ENCODE results near the gene BTBD2.

The BTBD2 gene

GRCh38 chr19:1949304-1950101, 66.0 kb downstream of the BTBD2 start:
- Histone ChIP-seq H4K8ac (ENCODE audit: low read depth, low read length) (no peak overlapping the region), H4K12ac (ENCODE audit: low read depth, low read length) (no peak overlapping the region), H3K79me1 (ENCODE audit: low read length) (no peaks in the 10 kb centered on the region), H2BK120ac (ENCODE audit: insufficient read depth, low read length, poor library complexity) (no peak overlapping the region), H2BK5ac (ENCODE audit: low read depth, low read length, poor library complexity) (no peak overlapping the region), H3K4me1 (ENCODE audit: control insufficient read depth in 1 of 2, insufficient read depth in 2 of 2, low read length in 2 of 2) (peaks cover 0 to 5% of the 10 kb centered on the region in 2 experiments), H3K9ac (ENCODE audit: low read length) (no peak overlapping the region), H3K4me3 (ENCODE audit: low read depth, low read length) (no peak overlapping the region), H2BK12ac (ENCODE audit: low read length) (no peak overlapping the region), H3K23ac (ENCODE audit: low read length) (no peak overlapping the region), H2AK5ac (ENCODE audit: low read length) (no peak overlapping the region), H3K4me2 (ENCODE audit: low read length) (no peak overlapping the region), H2AFZ (ENCODE audit: insufficient read depth, low read length, poor library complexity) (no peak overlapping the region), H4K91ac (ENCODE audit: low read depth, low read length) (no peak overlapping the region), H3K14ac (ENCODE audit: low read length) (no peak overlapping the region), H3K79me2 (ENCODE audit: control insufficient read depth, insufficient read depth, low read length, poor library complexity) (peaks cover 36% of the 10 kb centered on the region), H3K9me3 (ENCODE audit: insufficient read depth, low read depth, low read length) (peaks cover 3% of the 10 kb centered on the region), H3K27ac (ENCODE audit: low read depth, low read length) (no peak overlapping the region), H3K4ac (ENCODE audit: low read depth, low read length) (peak overlapping the region; percentile 80), H3K27me3 (ENCODE audit: insufficient read depth, low read length) (no peaks in the 10 kb centered on the region), H3K18ac (ENCODE audit: low read length) (peak overlapping the region; percentile 54), H3K36me3 (ENCODE audit: control insufficient read depth in 1 of 2, insufficient read depth in 2 of 2, low read length in 2 of 2) (peaks cover 38 to 40% of the 10 kb centered on the region in 2 experiments)
- whole genome bisulfite sequencing (ENCODE audit: extremely low coverage, insufficient coverage, insufficient read length), result no CpG with 5 or more reads among the region's 44 CpGs
- no peak for DNase-seq

GRCh38 chr19:1947651-1948209, 67.8 kb downstream of the BTBD2 start:
- H4K12ac ChIP-seq (ENCODE audit: low read depth, low read length), result no peak overlapping the region
- no peak overlapping the region for H3K4me2 ChIP-seq (ENCODE audit: low read length)
- H4K91ac ChIP-seq (ENCODE audit: low read depth, low read length), result no peak overlapping the region
- no peak overlapping the region for H3K4me3 ChIP-seq (ENCODE audit: low read depth, low read length)
- H3K9ac ChIP-seq (ENCODE audit: low read length), result no peak overlapping the region
- WGBS (ENCODE audit: extremely low coverage, insufficient coverage, insufficient read length), result no CpG with 5 or more reads among the region's 34 CpGs
- H2AK5ac ChIP-seq (ENCODE audit: low read length), result no peak overlapping the region
- peaks cover 48% of the 10 kb centered on the region for H3K79me2 ChIP-seq (ENCODE audit: control insufficient read depth, insufficient read depth, low read length, poor library complexity)
- H3K79me1 ChIP-seq (ENCODE audit: low read length), result no peaks in the 10 kb centered on the region
- no peak overlapping the region for H3K23ac ChIP-seq (ENCODE audit: low read length)
- no peak overlapping the region for H4K8ac ChIP-seq (ENCODE audit: low read depth, low read length)
- no peak overlapping the region for H2BK12ac ChIP-seq (ENCODE audit: low read length)
- peaks cover 22 to 26% of the 10 kb centered on the region in 2 experiments for H3K36me3 ChIP-seq (ENCODE audit: control insufficient read depth in 1 of 2, insufficient read depth in 2 of 2, low read length in 2 of 2)
- H2BK120ac ChIP-seq (ENCODE audit: insufficient read depth, low read length, poor library complexity), result no peak overlapping the region
- DNase-seq, result peak; percentile 52 to 55
- no peak overlapping the region for H2AFZ ChIP-seq (ENCODE audit: insufficient read depth, low read length, poor library complexity)
- H2BK5ac ChIP-seq (ENCODE audit: low read depth, low read length, poor library complexity), result no peak overlapping the region
- H3K27me3 ChIP-seq (ENCODE audit: insufficient read depth, low read length), result no peaks in the 10 kb centered on the region
- H3K14ac ChIP-seq (ENCODE audit: low read length), result no peak overlapping the region
- peak overlapping the region; percentile 60 for H3K4ac ChIP-seq (ENCODE audit: low read depth, low read length)
- H3K9me3 ChIP-seq (ENCODE audit: insufficient read depth, low read depth, low read length), result peaks cover 3% of the 10 kb centered on the region
- H3K4me1 ChIP-seq (ENCODE audit: control insufficient read depth in 1 of 2, insufficient read depth in 2 of 2, low read length in 2 of 2), result peaks cover 5 to 10% of the 10 kb centered on the region in 2 experiments
- no peak overlapping the region for H3K18ac ChIP-seq (ENCODE audit: low read length)
- H3K27ac ChIP-seq (ENCODE audit: low read depth, low read length), result no peak overlapping the region

GRCh38 chr19:1945899-1946298, 69.6 kb downstream of the BTBD2 start:
- H3K27me3 ChIP-seq (ENCODE audit: insufficient read depth, low read length), result no peaks in the 10 kb centered on the region
- H3K9me3 ChIP-seq (ENCODE audit: insufficient read depth, low read depth, low read length), result peaks cover 3% of the 10 kb centered on the region
- no peak overlapping the region for H2BK12ac ChIP-seq (ENCODE audit: low read length)
- H3K79me1 ChIP-seq (ENCODE audit: low read length), result peaks cover 9% of the 10 kb centered on the region
- DNase-seq, result peak; percentile 65 to 88
- no peak overlapping the region for H3K4me3 ChIP-seq (ENCODE audit: low read depth, low read length)
- H3K27ac ChIP-seq (ENCODE audit: low read depth, low read length), result no peak overlapping the region
- no peak overlapping the region for H3K14ac ChIP-seq (ENCODE audit: low read length)
- peaks cover 13 to 18% of the 10 kb centered on the region in 2 experiments for H3K36me3 ChIP-seq (ENCODE audit: control insufficient read depth in 1 of 2, insufficient read depth in 2 of 2, low read length in 2 of 2)
- no peak overlapping the region for H2BK120ac ChIP-seq (ENCODE audit: insufficient read depth, low read length, poor library complexity)
- H3K4me2 ChIP-seq (ENCODE audit: low read length), result no peak overlapping the region
- no peak overlapping the region for H4K12ac ChIP-seq (ENCODE audit: low read depth, low read length)
- H2AK5ac ChIP-seq (ENCODE audit: low read length), result no peak overlapping the region
- H3K79me2 ChIP-seq (ENCODE audit: control insufficient read depth, insufficient read depth, low read length, poor library complexity), result peaks cover 59% of the 10 kb centered on the region
- H3K4ac ChIP-seq (ENCODE audit: low read depth, low read length), result peak overlapping the region; percentile 18
- H3K4me1 ChIP-seq (ENCODE audit: control insufficient read depth in 1 of 2, insufficient read depth in 2 of 2, low read length in 2 of 2), result peaks cover 6 to 11% of the 10 kb centered on the region in 2 experiments
- H3K23ac ChIP-seq (ENCODE audit: low read length), result no peak overlapping the region
- H4K91ac ChIP-seq (ENCODE audit: low read depth, low read length), result no peak overlapping the region
- H3K9ac ChIP-seq (ENCODE audit: low read length), result no peak overlapping the region
- no CpG with 5 or more reads among the region's 18 CpGs for WGBS (ENCODE audit: extremely low coverage, insufficient coverage, insufficient read length)
- H3K18ac ChIP-seq (ENCODE audit: low read length), result no peak overlapping the region
- no peak overlapping the region for H2BK5ac ChIP-seq (ENCODE audit: low read depth, low read length, poor library complexity)
- H2AFZ ChIP-seq (ENCODE audit: insufficient read depth, low read length, poor library complexity), result no peak overlapping the region
- no peak overlapping the region for H4K8ac ChIP-seq (ENCODE audit: low read depth, low read length)

GRCh38 chr19:1944916-1945561, 70.5 kb downstream of the BTBD2 start:
- Histone ChIP-seq H3K79me1 (ENCODE audit: low read length) (peaks cover 17% of the 10 kb centered on the region), H3K9ac (ENCODE audit: low read length) (no peak overlapping the region), H2AFZ (ENCODE audit: insufficient read depth, low read length, poor library complexity) (no peak overlapping the region), H4K8ac (ENCODE audit: low read depth, low read length) (no peak overlapping the region), H2BK5ac (ENCODE audit: low read depth, low read length, poor library complexity) (no peak overlapping the region), H3K23ac (ENCODE audit: low read length) (no peak overlapping the region), H3K4me3 (ENCODE audit: low read depth, low read length) (no peak overlapping the region), H3K9me3 (ENCODE audit: insufficient read depth, low read depth, low read length) (peaks cover 3% of the 10 kb centered on the region), H3K18ac (ENCODE audit: low read length) (no peak overlapping the region), H2BK120ac (ENCODE audit: insufficient read depth, low read length, poor library complexity) (no peak overlapping the region), H3K4me1 (ENCODE audit: control insufficient read depth in 1 of 2, insufficient read depth in 2 of 2, low read length in 2 of 2) (peaks cover 9 to 15% of the 10 kb centered on the region in 2 experiments), H3K27ac (ENCODE audit: low read depth, low read length) (no peak overlapping the region), H3K4ac (ENCODE audit: low read depth, low read length) (peak overlapping the region; percentile 98), H3K36me3 (ENCODE audit: control insufficient read depth in 1 of 2, insufficient read depth in 2 of 2, low read length in 2 of 2) (peaks cover 13 to 16% of the 10 kb centered on the region in 2 experiments), H3K79me2 (ENCODE audit: control insufficient read depth, insufficient read depth, low read length, poor library complexity) (peaks cover 62% of the 10 kb centered on the region), H4K91ac (ENCODE audit: low read depth, low read length) (no peak overlapping the region), H2AK5ac (ENCODE audit: low read length) (no peak overlapping the region), H4K12ac (ENCODE audit: low read depth, low read length) (no peak overlapping the region), H3K27me3 (ENCODE audit: insufficient read depth, low read length) (no peaks in the 10 kb centered on the region), H3K4me2 (ENCODE audit: low read length) (no peak overlapping the region), H2BK12ac (ENCODE audit: low read length) (no peak overlapping the region), H3K14ac (ENCODE audit: low read length) (no peak overlapping the region)
- no peak for DNase-seq
- no CpG with 5 or more reads among the region's 30 CpGs for WGBS (ENCODE audit: extremely low coverage, insufficient coverage, insufficient read length)
